HCT116 (cell line): ENCODE data around the gene AXL.

ENCODE experiments used
- CEBPB ChIP-seq: IDR thresholded peaks from 2 replicates; pipeline ENCODE4 v1.6.1; 2012; ENCODE audit warnings: low read depth
- CTCF ChIP-seq, 3 experiments: fragments of 200-600 bp in 1 of 3; sonication (generic) in 1 of 3; IDR thresholded peaks in 2 of 3; conservative IDR thresholded peaks in 1 of 3; 2 replicates each; pipeline ENCODE4 v1.5.1; 2012 to 2017; ENCODE audit warnings: low read depth in 2 of 3, low read length in 2 of 3, antibody characterized with exemption in 1 of 3, borderline replicate concordance in 1 of 3, control low read depth in 1 of 3, mild to moderate bottlenecking in 1 of 3, mixed read lengths in 1 of 3, mixed run types in 1 of 3, moderate library complexity in 1 of 3; ENCODE audit not compliant: insufficient read depth in 1 of 3
- EZH2 ChIP-seq: fragments of 200-600 bp; sonication (generic); IDR thresholded peaks from 2 replicates; pipeline ENCODE4 v1.6.1; 2017; ENCODE audit warnings: antibody characterized with exemption, mixed run types
- EZH2phosphoT487 ChIP-seq: fragments of 200-600 bp; IDR thresholded peaks from 2 replicates; pipeline ENCODE4 v1.6.1; 2018; ENCODE audit warnings: antibody characterized with exemption, borderline replicate concordance
- JUND ChIP-seq: IDR thresholded peaks from 2 replicates; pipeline ENCODE4 v1.6.1; 2012
- MAX ChIP-seq: IDR thresholded peaks from 2 replicates; pipeline ENCODE4 v1.6.1; 2012
- POLR2A ChIP-seq: IDR thresholded peaks from 2 replicates; pipeline ENCODE4 v1.7.0; 2011; ENCODE audit warnings: borderline replicate concordance; ENCODE audit not compliant: insufficient read depth, insufficient read length; ENCODE audit errors: extremely low read depth
- POLR2AphosphoS5 ChIP-seq: IDR thresholded peaks from 2 replicates; pipeline ENCODE4 v1.6.1; 2011; ENCODE audit warnings: mild to moderate bottlenecking, low read depth, low read length, moderate library complexity
- SIN3A ChIP-seq: IDR thresholded peaks from 2 replicates; pipeline ENCODE4 v1.6.1; 2012; ENCODE audit warnings: low read depth
- SP1 ChIP-seq: IDR thresholded peaks from 2 replicates; pipeline ENCODE4 v1.6.1; 2012; ENCODE audit warnings: low read depth
- SRF ChIP-seq: IDR thresholded peaks from 2 replicates; pipeline ENCODE4 v1.6.1; 2012; ENCODE audit warnings: low read depth
- ZBTB33 ChIP-seq: IDR thresholded peaks from 2 replicates; pipeline ENCODE4 v1.6.1; 2011; ENCODE audit warnings: mild to moderate bottlenecking, low read length, moderate library complexity; ENCODE audit not compliant: insufficient replicate concordance; ENCODE audit errors: extremely low read depth
- ZNF274 ChIP-seq: fragments of 200-500 bp; sonication (Bioruptor generic); IDR thresholded peaks from 2 replicates; pipeline ENCODE4 v1.6.1; 2014; ENCODE audit warnings: mild to moderate bottlenecking, low read depth, low read length, inconsistent platforms

- TF ChIP-seq CTCF (IDR thresholded peaks at IDR 0.05 in 2 of 3, conservative IDR thresholded peaks at IDR 0.05 in 1 of 3; ENCODE audit: borderline replicate concordance in 1 of 3, insufficient read depth in 1 of 3, low read depth in 2 of 3, low read length in 2 of 3) = no peak
- no peak for TF ChIP-seq POLR2A
- no peak for TF ChIP-seq SP1
- no peak for TF ChIP-seq CEBPB
- no peak for TF ChIP-seq ZNF274
- no peak for TF ChIP-seq MAX
- TF ChIP-seq ZBTB33 = no peak
- no peak for TF ChIP-seq EZH2
- TF ChIP-seq SIN3A = no peak
- no peak for TF ChIP-seq EZH2phosphoT487
- TF ChIP-seq POLR2AphosphoS5 = no peak
- no peak for TF ChIP-seq SRF
- no peak for TF ChIP-seq JUND
Observed at GRCh38 chr19:41265395-41266153, 46.6 kb downstream of the AXL start.
